ENCODE results near the gene ZNF217.
A peak's percentile ranks its signal among the peaks of the same experiment; 100 is the strongest.
"Not testable (repeated sequence)": the region's sequence is repeated elsewhere in the genome, so short reads cannot be mapped to it uniquely, and the experiment has no call there.

ZNF217 gene

GRCh38 chr20:53585910-53586309 lies 7.7 kb downstream of the ZNF217 start:
- not testable (repeated sequence) for DNase-seq (ENCODE audit: extremely low spot score, insufficient read length, low read depth); FAIRE-seq

DNA sequence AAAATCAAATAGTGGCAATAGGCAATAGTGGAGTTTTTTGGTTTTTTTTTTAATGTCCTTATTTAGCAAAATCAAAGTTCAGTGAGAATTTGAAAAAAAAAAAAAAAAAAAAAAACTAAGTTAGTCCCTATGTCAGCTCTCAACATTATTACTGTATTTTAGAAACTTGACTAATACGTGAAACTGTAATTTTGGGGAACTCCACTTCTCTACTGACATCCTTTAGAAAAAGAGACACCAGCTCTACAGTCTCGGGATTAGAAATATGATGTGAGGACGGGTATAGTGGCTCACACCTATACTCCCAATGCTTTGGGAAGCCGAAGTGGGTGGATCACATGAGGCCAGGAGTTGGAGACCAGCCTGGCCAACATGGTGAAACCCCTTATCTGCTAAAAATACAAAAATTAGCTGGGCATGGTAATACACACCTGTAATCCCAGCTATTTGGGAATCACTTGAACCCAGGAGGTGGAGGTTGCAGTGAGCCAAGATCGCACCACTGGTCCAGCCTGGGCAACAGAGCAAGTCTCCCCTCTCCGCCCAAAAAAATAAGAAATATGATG lies 8.6 kb downstream of the ZNF217 start:
- FAIRE-seq: not testable (repeated sequence)

GRCh38 chr20:53584550-53584913 lies 9.1 kb downstream of the ZNF217 start:
- not testable (repeated sequence) for FAIRE-seq

More for the DNA sequence above, 8.6 kb downstream of the ZNF217 start:
- DNase-seq (ENCODE audit: extremely low spot score, insufficient read length, low read depth): not testable (repeated sequence)

GRCh38 chr20:53583660-53584549 lies 9.7 kb downstream of the ZNF217 start:
- DNase-seq (ENCODE audit: extremely low spot score, insufficient read length, low read depth); FAIRE-seq: not testable (repeated sequence)

More at GRCh38 chr20:53584550-53584913, 9.1 kb downstream of the ZNF217 start:
- not testable (repeated sequence) for DNase-seq (ENCODE audit: extremely low spot score, insufficient read length, low read depth)

DNA sequence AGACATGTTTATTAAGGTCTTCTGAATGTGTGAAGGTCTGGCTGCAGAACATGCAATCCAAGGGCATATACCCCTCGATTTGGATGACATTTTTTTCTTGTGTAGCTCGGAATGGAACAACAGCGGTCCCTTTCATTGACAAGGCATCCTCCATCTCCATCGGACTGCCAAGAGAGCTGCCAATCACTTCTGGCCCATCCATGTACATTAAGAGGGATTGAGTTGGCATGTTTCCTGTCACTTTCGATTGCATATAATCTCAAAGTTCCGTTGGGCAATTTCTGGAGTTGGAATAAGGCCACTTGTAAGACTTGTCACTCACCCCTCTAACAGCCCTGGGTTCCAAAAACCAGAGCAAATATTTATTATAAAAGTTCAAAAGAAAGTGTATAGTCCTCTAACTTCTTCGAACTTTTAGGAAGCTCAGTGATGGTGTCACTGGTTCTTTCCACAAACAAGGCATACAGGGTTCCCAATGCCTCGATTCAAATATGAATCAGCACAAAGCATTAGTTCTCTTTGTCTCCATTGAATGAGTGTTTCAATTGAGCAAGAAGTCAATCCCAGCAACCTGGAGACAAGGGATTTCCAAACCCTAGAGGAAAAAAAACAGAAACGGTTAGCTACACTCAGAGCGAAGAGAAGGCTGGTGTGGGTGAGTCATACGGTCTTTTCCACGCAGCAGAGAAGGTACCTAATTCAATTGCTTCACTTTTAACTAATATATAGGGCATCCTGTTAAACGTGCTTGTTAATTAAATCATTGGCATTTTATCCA lies 10.9 kb downstream of the ZNF217 start:
- DNase-seq (ENCODE audit: extremely low spot score, insufficient read length, low read depth) (no peak), FAIRE-seq (no peak)

- DNase-seq (ENCODE audit: extremely low spot score, insufficient read length, low read depth): no peak
- no peak for FAIRE-seq
Measured at GRCh38 chr20:53582251-53582570, 11.4 kb downstream of the ZNF217 start.

DNA sequence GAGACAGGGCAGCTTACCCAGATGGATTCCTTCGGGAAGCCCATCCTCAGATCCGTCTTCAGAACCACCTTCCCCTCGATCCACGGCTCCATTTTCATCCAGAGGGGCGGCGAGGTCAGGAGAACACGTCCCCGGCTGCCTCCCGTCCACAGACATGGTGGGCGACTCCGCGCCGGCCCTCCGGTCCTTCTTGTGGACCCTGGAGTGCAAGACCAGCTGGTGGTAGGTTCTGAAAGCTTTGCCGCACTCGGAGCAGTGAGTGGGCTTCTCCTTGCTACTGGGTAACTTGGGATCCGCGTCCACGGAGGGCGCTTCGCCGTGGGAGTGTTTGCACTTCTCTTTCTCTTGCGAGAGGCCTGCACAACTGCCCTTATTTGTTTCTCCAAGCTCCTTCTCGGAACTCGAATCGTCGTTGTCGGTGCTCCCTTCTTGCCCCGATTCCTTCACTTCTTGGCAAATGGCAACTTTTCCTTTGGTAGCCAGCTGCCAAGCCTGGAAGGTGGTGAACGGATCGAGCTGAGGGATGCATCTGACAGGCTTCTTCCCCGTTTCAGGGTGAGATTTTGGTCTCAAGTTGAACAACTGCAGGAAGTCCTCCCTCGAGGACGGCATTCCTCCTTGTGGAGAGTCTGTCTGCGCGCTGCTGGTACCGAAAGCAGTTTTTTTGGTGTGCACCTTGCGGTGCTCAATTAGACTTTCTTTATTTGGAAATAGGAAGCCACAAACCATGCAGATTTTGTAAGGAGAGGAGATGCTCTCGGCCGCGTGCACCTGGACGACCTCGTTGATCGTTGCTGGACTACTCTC lies 12.0 kb downstream of the ZNF217 start:
- FAIRE-seq (peak; percentile 29), DNase-seq (ENCODE audit: extremely low spot score, insufficient read length, low read depth) (no peak)

DNA sequence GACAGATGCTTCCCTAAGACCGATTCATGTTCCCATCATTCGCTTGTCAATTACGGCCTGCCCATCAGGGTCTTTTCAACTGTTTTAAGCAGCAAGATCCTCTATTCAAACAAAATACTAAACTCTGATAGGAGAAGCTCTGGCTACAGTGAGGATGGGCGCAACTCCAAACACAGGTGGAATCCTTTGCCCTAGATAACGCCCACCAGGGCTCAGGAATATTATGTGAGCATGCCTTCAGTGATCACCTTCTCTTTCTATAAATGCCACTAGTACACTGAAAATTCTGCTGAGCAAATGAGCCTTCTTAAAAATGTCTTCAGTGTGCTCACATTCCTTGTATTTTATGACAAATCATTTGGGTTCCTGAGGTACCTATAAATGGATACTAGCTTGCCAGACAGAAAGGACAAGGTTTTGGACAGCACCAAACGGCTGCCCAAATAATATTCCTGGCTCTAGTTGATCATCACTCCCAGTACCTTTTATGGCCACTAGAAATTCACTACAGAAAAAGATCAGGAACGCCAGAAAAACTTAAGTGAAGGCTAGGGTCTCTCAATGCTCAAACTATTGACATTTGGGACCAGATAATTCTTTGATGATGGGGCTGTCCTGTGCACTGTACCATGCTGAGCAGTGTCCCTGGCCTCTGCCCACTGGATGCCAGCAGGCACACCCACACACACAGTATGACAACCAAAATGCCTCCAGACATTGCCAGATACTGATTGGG lies 13.1 kb downstream of the ZNF217 start:
- no peak for FAIRE-seq
- DNase-seq (ENCODE audit: extremely low spot score, insufficient read length, low read depth): no peak

DNA sequence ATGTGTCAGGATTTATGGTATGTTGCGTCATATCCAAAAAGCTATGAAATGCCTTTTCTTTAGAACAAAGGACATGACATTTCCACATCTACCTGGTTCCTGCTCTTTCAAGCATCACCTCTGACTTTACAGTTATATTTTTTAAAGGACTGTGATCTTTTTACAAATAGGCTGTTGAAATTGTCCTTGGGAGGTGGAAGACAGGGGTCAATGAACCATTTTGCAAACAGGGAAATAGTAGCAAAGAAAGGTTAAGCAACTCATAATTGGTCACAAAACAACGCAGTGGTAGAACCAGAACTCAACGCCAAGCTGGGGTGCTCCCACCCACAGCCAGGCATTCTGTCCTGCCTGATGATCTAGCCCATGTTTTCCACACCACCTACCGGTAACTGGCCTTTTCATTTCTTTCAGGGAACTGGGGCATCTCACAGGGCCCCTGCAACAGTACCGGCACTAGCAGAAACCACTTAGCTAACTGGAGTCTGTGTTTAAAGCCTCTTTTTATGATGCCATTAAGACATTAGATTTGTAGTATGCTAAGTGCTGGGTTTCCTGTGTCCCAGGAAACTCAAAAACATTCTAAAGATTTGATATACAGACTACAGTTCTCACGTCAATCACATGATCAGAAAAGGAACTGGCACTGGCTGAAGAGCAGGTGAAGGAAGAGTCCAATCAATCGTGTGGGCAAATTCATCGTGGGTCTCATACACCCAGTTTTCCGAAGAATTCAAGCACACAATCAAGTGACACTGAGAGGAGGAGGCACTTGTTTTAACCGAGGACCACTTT lies 13.9 kb downstream of the ZNF217 start:
- no peak for DNase-seq (ENCODE audit: extremely low spot score, insufficient read length, low read depth)
- peak; percentile 42 for FAIRE-seq

- no peak for DNase-seq (ENCODE audit: extremely low spot score, insufficient read length, low read depth)
- FAIRE-seq: no peak
Measured at GRCh38 chr20:53579266-53579580, 14.4 kb downstream of the ZNF217 start.

DNA sequence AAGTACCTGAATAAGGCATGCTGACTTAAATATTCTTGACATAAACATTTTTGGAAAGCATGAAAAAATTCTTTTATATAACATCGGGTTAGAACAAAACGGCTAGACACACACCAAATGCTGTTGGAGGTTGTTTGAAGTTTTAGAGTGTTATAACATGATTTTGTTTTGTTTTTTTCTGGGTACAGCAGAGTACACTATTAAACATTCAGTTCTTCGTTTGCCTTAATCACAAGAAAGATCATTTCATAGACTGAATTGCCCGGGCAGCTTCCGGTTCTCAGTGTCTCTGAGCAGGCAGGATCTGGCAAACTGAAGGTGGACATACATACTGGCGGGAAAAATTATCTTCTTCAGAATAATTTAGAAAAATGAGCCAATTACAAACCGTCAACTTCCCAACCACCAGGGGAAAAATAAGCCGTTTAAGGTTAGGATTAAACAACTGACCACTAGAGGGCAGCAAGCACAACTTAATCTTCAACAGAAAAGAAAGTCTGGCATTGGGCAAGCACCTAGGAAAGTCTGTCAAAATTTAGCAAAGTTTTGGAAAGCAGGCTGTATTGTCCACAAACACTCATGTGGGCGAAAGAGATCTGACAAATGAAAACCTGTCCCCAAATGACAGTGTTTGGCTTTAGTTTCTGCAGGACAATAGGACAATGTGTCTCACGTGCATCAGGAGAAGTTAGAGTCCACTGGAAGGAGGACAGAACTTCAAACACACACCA lies 15.0 kb downstream of the ZNF217 start:
- FAIRE-seq (peak; percentile 89), DNase-seq (ENCODE audit: extremely low spot score, insufficient read length, low read depth) (peak; percentile 55)

- DNase-seq (ENCODE audit: extremely low spot score, insufficient read length, low read depth) (no peak), FAIRE-seq (no peak)
Measured at GRCh38 chr20:53576586-53577318, 16.9 kb downstream of the ZNF217 start.

DNA sequence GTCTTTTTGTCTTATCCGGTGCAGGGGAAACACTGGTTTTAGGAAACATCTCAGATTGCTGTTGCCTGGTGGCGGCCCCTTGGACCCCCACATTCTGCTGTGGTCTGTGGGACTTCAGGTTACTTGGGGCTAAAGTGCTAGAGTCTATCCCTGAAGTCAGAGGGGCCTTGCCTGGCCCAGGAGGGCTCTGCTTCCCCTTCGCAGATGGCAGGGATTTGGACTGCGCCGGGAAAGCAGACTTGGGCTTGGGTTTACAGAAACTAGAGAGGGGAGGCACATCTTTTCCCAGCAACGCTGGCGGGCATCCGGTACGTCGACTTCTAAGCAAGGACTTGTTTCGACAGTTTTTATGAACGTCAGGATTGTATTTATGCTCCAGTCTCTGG lies 17.5 kb downstream of the ZNF217 start:
- DNase-seq (ENCODE audit: extremely low spot score, insufficient read length, low read depth): no peak
- FAIRE-seq: no peak

DNA sequence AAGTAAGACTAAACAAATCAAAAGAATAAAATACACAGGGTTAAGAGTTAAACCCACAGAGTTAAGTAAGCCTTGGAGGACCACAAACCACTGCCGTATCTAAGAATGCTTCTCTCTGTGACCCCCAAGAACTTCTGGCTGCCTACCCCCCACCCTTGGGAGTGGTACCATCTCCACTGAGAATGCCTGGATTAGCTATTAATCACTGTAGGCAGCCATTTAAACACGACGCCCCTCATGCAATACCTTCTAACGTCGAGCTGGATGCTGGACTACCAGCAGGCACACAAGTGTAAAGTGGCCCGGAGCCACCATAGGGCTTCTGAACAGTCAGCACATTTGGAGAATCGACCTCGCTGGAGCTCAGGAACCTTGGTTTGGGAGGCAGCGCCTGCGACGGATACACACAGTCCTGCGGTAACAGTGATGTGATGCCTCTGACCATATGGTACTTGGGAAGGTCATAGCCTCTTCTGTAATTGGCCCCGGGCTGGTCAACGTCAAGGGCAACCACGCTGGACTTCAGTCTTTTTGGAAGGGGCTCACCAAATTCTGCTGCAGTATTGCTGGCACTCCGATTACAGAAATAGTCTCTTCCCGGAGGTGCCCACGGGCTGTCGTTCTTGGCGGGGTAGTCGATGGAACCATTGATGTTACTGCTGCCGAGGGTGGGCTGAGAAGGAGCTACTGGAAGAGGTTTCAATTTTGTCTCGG lies 18.0 kb downstream of the ZNF217 start:
- FAIRE-seq (no peak), DNase-seq (ENCODE audit: extremely low spot score, insufficient read length, low read depth) (no peak)

- DNase-seq (ENCODE audit: extremely low spot score, insufficient read length, low read depth): no peak
- FAIRE-seq: no peak
Measured at GRCh38 chr20:53574819-53575218, 18.8 kb downstream of the ZNF217 start.

DNA sequence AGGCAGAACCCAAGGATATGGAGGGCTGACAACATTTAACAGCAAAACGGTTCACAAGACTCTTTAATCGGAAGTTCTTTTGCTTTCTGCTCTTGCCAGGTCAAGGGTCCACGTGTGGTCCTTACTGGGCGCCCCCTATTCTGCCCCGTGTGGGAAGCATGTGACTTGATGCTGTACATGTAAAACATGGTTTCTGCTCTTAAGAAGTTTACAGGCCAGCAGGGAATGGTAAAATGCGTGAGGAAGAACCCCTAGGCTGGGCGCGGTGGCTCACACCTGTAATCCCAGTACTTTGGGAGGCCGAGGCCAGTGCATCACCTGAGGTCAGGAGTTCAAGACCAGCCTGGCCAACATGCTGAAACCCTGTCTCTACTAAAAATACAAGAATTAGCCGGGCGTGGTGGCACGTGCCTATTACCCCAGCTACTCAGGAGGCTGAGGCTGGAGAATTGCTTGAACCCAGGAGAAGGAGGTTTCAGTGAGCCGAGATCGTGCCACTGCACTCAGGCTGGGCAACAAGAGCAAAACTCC lies 19.3 kb downstream of the ZNF217 start:
- no peak for DNase-seq (ENCODE audit: extremely low spot score, insufficient read length, low read depth)
- no peak for FAIRE-seq
